Measurements from ENCODE around the gene LBX2. TPM values are rescaled to one million over a fixed set of nuclear protein-coding genes. Genes with fewer than 3 reads are reported as not detected.

Gene LBX2
- polyA plus RNA-seq, 4 donors: 2.3 to 37.5 (median 5.3) TPM

DNA sequence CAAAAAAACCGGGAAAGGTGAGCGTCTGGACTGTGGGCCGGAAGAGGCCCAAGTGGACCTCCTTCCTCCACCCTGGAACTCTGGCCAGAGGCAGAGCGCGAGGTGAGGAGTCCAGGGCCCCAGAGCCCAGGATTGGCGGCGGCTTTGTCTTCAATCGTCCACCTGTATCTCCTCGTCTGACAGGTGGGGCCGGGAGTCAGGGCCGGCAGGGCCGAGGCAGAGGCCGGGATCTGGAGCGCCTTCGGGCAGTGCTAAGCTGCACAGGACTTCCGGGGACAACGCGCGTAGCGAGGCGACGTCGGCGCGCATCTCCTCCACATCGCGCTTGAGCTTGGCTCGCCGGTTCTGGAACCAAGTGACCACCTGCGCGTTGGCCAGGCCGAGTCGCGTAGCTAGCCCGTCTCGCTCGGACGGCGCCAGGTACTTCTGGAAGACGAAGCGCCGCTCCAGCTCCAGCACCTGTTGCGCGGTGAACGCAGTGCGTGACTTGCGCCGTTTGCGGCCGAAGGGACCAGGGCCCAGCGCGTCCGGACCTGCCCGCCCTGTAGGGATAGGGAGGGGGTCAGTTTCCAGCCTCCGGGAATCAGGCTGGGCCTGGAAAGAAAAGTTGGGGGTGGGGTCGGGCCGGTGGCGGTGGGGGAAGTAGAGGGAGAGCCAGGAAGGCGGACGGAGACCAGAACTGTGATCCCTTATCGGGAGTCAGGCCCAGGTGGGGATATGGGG is 1.5 kb downstream of the LBX2 start:
- peak overlapping the region in 2 of 3 donors; percentile 48 to 82 for H3K27ac ChIP-seq (ENCODE audit: low read depth in 1 of 3, low read length in 2 of 3)
- FAIRE-seq (no peak), DNase-seq (peak; percentile 48 to 70)
- WGBS, 3 donors: 7 to 9% (median 8%) methylated on average over 55 to 61 of the region's 61 CpGs
- H3K4me3 ChIP-seq (ENCODE audit: low read depth in 1 of 3, low read length in 3 of 3): peak overlapping the region; percentile 27 to 82 (median 59)
- H3K4me1 ChIP-seq (ENCODE audit: control insufficient read depth in 3 of 3, insufficient read depth in 2 of 3, low read depth in 1 of 3, low read length in 2 of 3): peaks cover 0 to 48% (median 0%) of the 10 kb centered on the region in 3 donors
- peaks cover 0 to 45% (median 0%) of the 10 kb centered on the region in 3 donors for H3K27me3 ChIP-seq (ENCODE audit: control insufficient read depth in 3 of 3, insufficient read depth in 3 of 3, low read length in 3 of 3)
- H3K9me3 ChIP-seq (ENCODE audit: control insufficient read depth in 2 of 2, insufficient read depth in 1 of 2, low read depth in 1 of 2, low read length in 1 of 2): no peaks in the 10 kb centered on the region
- peaks cover 0 to 44% (median under 1%) of the 10 kb centered on the region in 3 donors for H3K36me3 ChIP-seq (ENCODE audit: control insufficient read depth in 3 of 3, insufficient read depth in 2 of 3, low read depth in 1 of 3, low read length in 3 of 3)

DNA sequence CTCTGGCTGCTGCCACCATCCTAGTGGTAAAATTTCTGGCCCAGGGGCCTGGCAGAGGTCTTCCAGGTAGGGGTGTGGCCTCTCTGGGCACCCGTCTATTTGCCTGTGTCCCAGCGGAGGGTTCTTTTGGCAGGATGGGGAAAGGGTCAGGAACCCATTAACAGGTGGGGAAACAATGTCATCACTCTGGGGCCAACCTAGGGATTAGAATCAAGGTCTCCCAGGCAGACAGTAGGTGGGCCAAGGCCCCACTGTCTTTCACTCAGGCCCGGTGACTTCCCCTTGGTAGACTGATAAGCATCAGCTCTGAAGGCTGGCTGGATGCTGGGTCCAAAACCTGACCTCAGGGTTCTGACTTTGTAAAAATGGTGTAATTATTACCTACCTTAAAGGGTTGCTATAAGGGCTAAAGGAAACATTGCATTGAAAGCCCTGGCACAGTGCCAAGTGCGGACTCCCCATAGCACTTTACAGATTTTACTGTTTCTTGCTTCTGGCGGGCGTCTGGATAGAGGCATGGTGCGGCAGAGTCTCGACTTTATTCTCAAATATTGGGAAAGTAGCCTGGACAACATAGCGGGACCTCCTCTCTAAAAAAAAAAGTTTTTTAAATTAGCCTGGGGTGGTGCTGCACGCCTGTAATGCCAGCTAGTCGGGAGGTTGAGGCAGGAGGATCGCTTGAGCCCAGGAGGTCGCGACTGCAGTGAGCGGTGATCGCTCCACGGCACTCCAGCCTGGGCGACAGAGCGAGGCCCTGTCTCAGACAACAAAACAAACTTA is 2.2 kb downstream of the LBX2 start:
- FAIRE-seq: no peak
- Histone ChIP-seq H3K4me3 (ENCODE audit: low read depth in 1 of 3, low read length in 3 of 3) (peak overlapping the region in 1 of 3 donors; percentile 82), H3K36me3 (ENCODE audit: control insufficient read depth in 3 of 3, insufficient read depth in 2 of 3, low read depth in 1 of 3, low read length in 3 of 3) (peaks cover under 1 to 52% (median 6%) of the 10 kb centered on the region in 3 donors), H3K4me1 (ENCODE audit: control insufficient read depth in 3 of 3, insufficient read depth in 2 of 3, low read depth in 1 of 3, low read length in 2 of 3) (peaks cover 0 to 55% (median 0%) of the 10 kb centered on the region in 3 donors), H3K27ac (ENCODE audit: low read depth in 1 of 3, low read length in 2 of 3) (peak overlapping the region in 1 of 3 donors; percentile 82), H3K27me3 (ENCODE audit: control insufficient read depth in 3 of 3, insufficient read depth in 3 of 3, low read length in 3 of 3) (peaks cover 0 to 39% (median 0%) of the 10 kb centered on the region in 3 donors), H3K9me3 (ENCODE audit: control insufficient read depth in 2 of 2, insufficient read depth in 1 of 2, low read depth in 1 of 2, low read length in 1 of 2) (no peaks in the 10 kb centered on the region)
- peak in 1 of 2 donors; percentile 75 for DNase-seq
- 57 to 78% (median 72%) methylated on average over 19 of the region's 19 CpGs for WGBS, 3 donors

- FAIRE-seq (no peak), DNase-seq (no peak)
- no peak overlapping the region for H3K27ac ChIP-seq (ENCODE audit: low read depth in 1 of 3, low read length in 2 of 3)
- WGBS, 3 donors: 76 to 97% (median 88%) methylated on average over 1 of the region's 1 CpG
- peaks cover 13 to 66% (median 17%) of the 10 kb centered on the region in 3 donors for H3K36me3 ChIP-seq (ENCODE audit: control insufficient read depth in 3 of 3, insufficient read depth in 2 of 3, low read depth in 1 of 3, low read length in 3 of 3)
- peaks cover 0 to 61% (median 0%) of the 10 kb centered on the region in 3 donors for H3K4me1 ChIP-seq (ENCODE audit: control insufficient read depth in 3 of 3, insufficient read depth in 2 of 3, low read depth in 1 of 3, low read length in 2 of 3)
- H3K9me3 ChIP-seq (ENCODE audit: control insufficient read depth in 2 of 2, insufficient read depth in 1 of 2, low read depth in 1 of 2, low read length in 1 of 2): no peaks in the 10 kb centered on the region
- no peak overlapping the region for H3K4me3 ChIP-seq (ENCODE audit: low read depth in 1 of 3, low read length in 3 of 3)
- peaks cover 0 to 33% (median 0%) of the 10 kb centered on the region in 3 donors for H3K27me3 ChIP-seq (ENCODE audit: control insufficient read depth in 3 of 3, insufficient read depth in 3 of 3, low read length in 3 of 3)
Measured at GRCh38 chr2:74495440-74495839, 4.0 kb downstream of the LBX2 start.

- FAIRE-seq: no peak
- Histone ChIP-seq H3K4me1 (ENCODE audit: control insufficient read depth in 3 of 3, insufficient read depth in 2 of 3, low read depth in 1 of 3, low read length in 2 of 3) (peaks cover 0 to 66% (median 5%) of the 10 kb centered on the region in 3 donors), H3K9me3 (ENCODE audit: control insufficient read depth in 2 of 2, insufficient read depth in 1 of 2, low read depth in 1 of 2, low read length in 1 of 2) (no peaks in the 10 kb centered on the region), H3K27ac (ENCODE audit: low read depth in 1 of 3, low read length in 2 of 3) (no peak overlapping the region), H3K27me3 (ENCODE audit: control insufficient read depth in 3 of 3, insufficient read depth in 3 of 3, low read length in 3 of 3) (peaks cover 0 to 16% (median 0%) of the 10 kb centered on the region in 3 donors), H3K4me3 (ENCODE audit: low read depth in 1 of 3, low read length in 3 of 3) (no peak overlapping the region), H3K36me3 (ENCODE audit: control insufficient read depth in 3 of 3, insufficient read depth in 2 of 3, low read depth in 1 of 3, low read length in 3 of 3) (peaks cover 13 to 75% (median 17%) of the 10 kb centered on the region in 3 donors)
- no peak for DNase-seq
- 82 to 97% (median 90%) methylated on average over 3 of the region's 3 CpGs for WGBS, 3 donors
Measured at GRCh38 chr2:74493546-74493945, 5.9 kb downstream of the LBX2 start.

DNA sequence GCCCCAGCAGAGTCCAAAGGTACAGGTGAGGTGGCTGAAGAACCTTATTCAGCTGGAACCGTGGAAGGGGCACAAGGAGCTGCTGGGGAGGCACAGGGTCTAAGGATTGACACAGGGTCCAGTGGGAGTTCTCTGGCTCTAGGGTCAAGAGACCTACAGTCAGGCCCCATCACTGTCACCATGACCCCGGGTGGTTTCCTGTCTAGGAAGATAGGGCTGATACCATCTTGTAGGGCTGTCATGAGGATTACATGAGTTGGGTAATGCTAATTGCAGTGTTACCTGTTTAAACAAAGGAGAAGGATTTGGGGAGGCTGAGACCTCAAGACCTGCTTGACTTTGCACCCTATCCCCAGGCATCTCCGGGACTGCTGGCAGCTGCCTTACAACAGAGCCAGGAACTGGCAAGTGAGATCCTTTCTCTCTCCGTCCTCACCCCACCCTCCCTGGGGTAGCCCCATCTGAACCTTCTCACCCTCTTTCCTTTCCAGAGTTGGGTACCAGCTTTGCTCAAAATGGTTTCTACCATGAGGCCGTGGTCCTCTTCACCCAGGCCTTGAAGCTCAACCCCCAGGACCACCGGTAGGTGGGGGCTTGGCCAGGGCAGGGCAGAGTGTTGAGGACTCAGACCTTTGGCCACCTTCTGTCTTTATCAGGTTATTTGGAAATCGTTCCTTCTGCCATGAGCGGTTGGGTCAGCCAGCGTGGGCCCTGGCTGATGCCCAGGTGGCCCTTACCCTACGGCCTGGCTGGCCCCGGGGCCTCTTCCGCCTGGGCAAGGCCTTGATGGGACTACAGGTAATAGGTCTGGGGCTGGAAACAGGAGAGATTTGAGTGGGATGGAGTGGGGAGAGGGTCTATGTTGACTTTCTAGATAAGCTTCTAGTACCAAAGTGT is 7.5 kb downstream of the LBX2 start:
- peak overlapping the region in 1 of 3 donors; percentile 46 for H3K27ac ChIP-seq (ENCODE audit: low read depth in 1 of 3, low read length in 2 of 3)
- DNase-seq (peak in 1 of 2 donors; percentile 43), FAIRE-seq (no peak)
- H3K4me1 ChIP-seq (ENCODE audit: control insufficient read depth in 3 of 3, insufficient read depth in 2 of 3, low read depth in 1 of 3, low read length in 2 of 3): peaks cover 0 to 60% (median 5%) of the 10 kb centered on the region in 3 donors
- H3K36me3 ChIP-seq (ENCODE audit: control insufficient read depth in 3 of 3, insufficient read depth in 2 of 3, low read depth in 1 of 3, low read length in 3 of 3): peaks cover 13 to 75% (median 17%) of the 10 kb centered on the region in 3 donors
- WGBS, 3 donors: 70 to 85% (median 77%) methylated on average over 12 of the region's 12 CpGs
- H3K4me3 ChIP-seq (ENCODE audit: low read depth in 1 of 3, low read length in 3 of 3): no peak overlapping the region
- H3K27me3 ChIP-seq (ENCODE audit: control insufficient read depth in 3 of 3, insufficient read depth in 3 of 3, low read length in 3 of 3): peaks cover 0 to under 1% (median 0%) of the 10 kb centered on the region in 3 donors
- H3K9me3 ChIP-seq (ENCODE audit: control insufficient read depth in 2 of 2, insufficient read depth in 1 of 2, low read depth in 1 of 2, low read length in 1 of 2): no peaks in the 10 kb centered on the region

DNA sequence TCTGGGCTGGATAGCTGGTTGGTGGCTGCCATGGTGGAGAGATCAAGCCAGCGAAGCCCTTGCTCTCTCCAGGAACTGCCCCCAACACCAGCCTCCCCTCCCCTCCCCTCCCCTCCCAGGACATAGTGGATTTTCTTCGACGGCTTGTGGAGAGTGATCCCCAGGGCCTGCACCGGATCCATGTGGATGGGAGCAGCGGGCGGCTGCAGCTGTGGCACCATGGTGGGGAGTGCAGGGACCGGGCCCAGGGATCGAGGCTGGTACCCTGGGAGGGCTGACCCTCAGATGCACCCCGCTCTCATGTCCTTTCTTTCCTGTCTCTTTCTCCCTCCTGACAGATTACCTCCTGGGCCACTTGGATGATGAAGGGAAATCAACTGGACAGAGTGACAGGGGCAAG is 9.5 kb downstream of the LBX2 start:
- no peak for FAIRE-seq
- Histone ChIP-seq H3K36me3 (ENCODE audit: control insufficient read depth in 3 of 3, insufficient read depth in 2 of 3, low read depth in 1 of 3, low read length in 3 of 3) (peaks cover 13 to 75% (median 17%) of the 10 kb centered on the region in 3 donors), H3K4me1 (ENCODE audit: control insufficient read depth in 3 of 3, insufficient read depth in 2 of 3, low read depth in 1 of 3, low read length in 2 of 3) (peaks cover 0 to 50% (median 5%) of the 10 kb centered on the region in 3 donors), H3K4me3 (ENCODE audit: low read depth in 1 of 3, low read length in 3 of 3) (no peak overlapping the region), H3K27ac (ENCODE audit: low read depth in 1 of 3, low read length in 2 of 3) (peak overlapping the region in 1 of 3 donors; percentile 81), H3K27me3 (ENCODE audit: control insufficient read depth in 3 of 3, insufficient read depth in 3 of 3, low read length in 3 of 3) (no peaks in the 10 kb centered on the region), H3K9me3 (ENCODE audit: control insufficient read depth in 2 of 2, insufficient read depth in 1 of 2, low read depth in 1 of 2, low read length in 1 of 2) (no peaks in the 10 kb centered on the region)
- DNase-seq: no peak
- 83 to 92% (median 89%) methylated on average over 4 to 9 of the region's 9 CpGs for WGBS, 3 donors

DNA sequence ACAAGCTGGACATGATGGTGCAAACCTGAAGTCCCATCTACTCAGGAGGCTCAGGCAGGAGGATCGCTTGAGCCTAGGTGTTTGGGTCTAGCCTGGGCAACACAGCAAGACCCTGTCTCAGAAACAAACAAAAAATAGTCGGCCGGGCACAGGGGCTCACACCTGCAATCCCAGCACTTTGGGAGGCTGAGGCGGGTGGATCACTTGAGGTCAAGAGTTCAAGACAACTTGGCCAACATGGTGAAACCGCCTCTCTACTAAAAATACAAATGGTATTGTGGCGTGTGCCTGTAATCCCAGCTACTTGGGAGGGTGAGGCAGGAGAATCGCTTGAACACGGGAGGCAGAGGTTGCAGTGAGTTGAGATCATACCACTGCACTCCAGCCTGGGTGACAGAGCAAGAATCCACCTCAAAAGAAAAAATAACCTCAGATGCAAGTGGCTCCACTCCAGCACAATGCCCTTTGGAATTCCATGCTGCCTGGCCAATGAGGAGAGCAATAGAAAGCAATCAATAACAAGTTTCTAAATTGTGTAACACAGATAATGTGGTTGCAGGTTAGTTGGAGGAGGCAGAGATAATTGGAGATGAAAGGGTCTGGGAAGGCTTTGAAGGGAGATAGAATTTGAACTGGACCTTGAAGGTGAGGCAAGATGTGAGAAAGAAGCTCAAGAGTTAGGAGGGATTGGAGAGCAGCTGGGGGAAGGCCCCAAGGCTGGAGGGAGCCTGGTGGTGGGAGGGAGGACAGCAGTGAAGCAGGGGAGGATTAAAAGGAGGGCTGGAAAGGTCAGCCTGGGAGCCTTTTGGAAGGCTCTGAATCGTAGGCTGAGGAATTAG is 10.5 kb downstream of the LBX2 start:
- Histone ChIP-seq H3K27me3 (ENCODE audit: control insufficient read depth in 3 of 3, insufficient read depth in 3 of 3, low read length in 3 of 3) (no peaks in the 10 kb centered on the region), H3K9me3 (ENCODE audit: control insufficient read depth in 2 of 2, insufficient read depth in 1 of 2, low read depth in 1 of 2, low read length in 1 of 2) (no peaks in the 10 kb centered on the region), H3K4me1 (ENCODE audit: control insufficient read depth in 3 of 3, insufficient read depth in 2 of 3, low read depth in 1 of 3, low read length in 2 of 3) (peaks cover 0 to 50% (median 5%) of the 10 kb centered on the region in 3 donors), H3K4me3 (ENCODE audit: low read depth in 1 of 3, low read length in 3 of 3) (no peak overlapping the region), H3K36me3 (ENCODE audit: control insufficient read depth in 3 of 3, insufficient read depth in 2 of 3, low read depth in 1 of 3, low read length in 3 of 3) (peaks cover 13 to 73% (median 17%) of the 10 kb centered on the region in 3 donors), H3K27ac (ENCODE audit: low read depth in 1 of 3, low read length in 2 of 3) (peak overlapping the region; percentile 32 to 89 (median 82))
- DNase-seq: peak; percentile 90 to 93
- no peak for FAIRE-seq
- WGBS, 3 donors: 31 to 72% (median 51%) methylated on average over 9 of the region's 9 CpGs

Measured in small intestine (tissue), 7 donors.